ENCODE data around the gene KNL1.
"Not testable (repeated sequence)": the region's sequence is repeated elsewhere in the genome, so short reads cannot be mapped to it uniquely, and the experiment has no call there.

KNL1 gene

GRCh38 chr15:40593588-40594428, at the start of gene KNL1:
KNL1 (plus strand) TSS chr15:40594249; CDS start chr15:40602932, 8,683 bp downstream.
- DNase-seq = peak; percentile 85 to 93

GRCh38 chr15:40545457-40545856, 48.6 kb upstream of the KNL1 start:
- DNase-seq = no peak

- DNase-seq = no peak
These were observed 45.4 kb upstream of the KNL1 start for GRCh38 chr15:40548610-40549009.

GRCh38 chr15:40549894-40550293, 44.2 kb upstream of the KNL1 start:
- DNase-seq = no peak

- DNase-seq = no peak
These were observed 43.6 kb upstream of the KNL1 start for GRCh38 chr15:40550341-40551037.

GRCh38 chr15:40554161-40554525, 39.9 kb upstream of the KNL1 start:
- no peak for DNase-seq

GRCh38 chr15:40555876-40556275, 38.2 kb upstream of the KNL1 start:
- no peak for DNase-seq

- no peak for DNase-seq
These were observed 34.9 kb upstream of the KNL1 start for GRCh38 chr15:40558952-40559742.

GRCh38 chr15:40562691-40563090, 31.4 kb upstream of the KNL1 start:
- DNase-seq = no peak

GRCh38 chr15:40563426-40563825, 30.6 kb upstream of the KNL1 start:
- no peak for DNase-seq

- peak; percentile 98 to 100 for DNase-seq
These were observed 29.3 kb upstream of the KNL1 start, which contains the start of gene CCDC32 for GRCh38 chr15:40564591-40565332. CCDC32 (minus strand) TSS chr15:40565042; CDS start chr15:40563015, 2,027 bp downstream.

GRCh38 chr15:40565333-40566238, 28.5 kb upstream of the KNL1 start:
- DNase-seq = no peak

- peak; percentile 54 to 57 for DNase-seq
These were observed 26.9 kb upstream of the KNL1 start for GRCh38 chr15:40567111-40567510.

- peak; percentile 92 for DNase-seq
These were observed 24.7 kb upstream of the KNL1 start, which contains the start of gene RPUSD2 for GRCh38 chr15:40569129-40569953. RPUSD2 (plus strand) TSS chr15:40569299; CDS start chr15:40569338, 39 bp downstream.

- no peak for DNase-seq
These were observed 18.9 kb upstream of the KNL1 start for GRCh38 chr15:40575113-40575512.

- DNase-seq = not testable (repeated sequence)
These were observed 17.1 kb upstream of the KNL1 start for GRCh38 chr15:40576914-40577313.

- no peak for DNase-seq
These were observed 15.2 kb upstream of the KNL1 start for GRCh38 chr15:40578892-40579291.

GRCh38 chr15:40581796-40582195, 12.3 kb upstream of the KNL1 start:
- not testable (repeated sequence) for DNase-seq

GRCh38 chr15:40582726-40583246, 11.3 kb upstream of the KNL1 start:
- DNase-seq = peak; percentile 85 to 90

GRCh38 chr15:40584191-40584590, 9.9 kb upstream of the KNL1 start:
- DNase-seq = no peak

Data from SHP77 (cell line).